ENCODE measurements around the gene TNFSF12.
"Not testable (repeated sequence)": the region's sequence is repeated elsewhere in the genome, so short reads cannot be mapped to it uniquely, and the experiment has no call there.

TNFSF12 gene

DNA sequence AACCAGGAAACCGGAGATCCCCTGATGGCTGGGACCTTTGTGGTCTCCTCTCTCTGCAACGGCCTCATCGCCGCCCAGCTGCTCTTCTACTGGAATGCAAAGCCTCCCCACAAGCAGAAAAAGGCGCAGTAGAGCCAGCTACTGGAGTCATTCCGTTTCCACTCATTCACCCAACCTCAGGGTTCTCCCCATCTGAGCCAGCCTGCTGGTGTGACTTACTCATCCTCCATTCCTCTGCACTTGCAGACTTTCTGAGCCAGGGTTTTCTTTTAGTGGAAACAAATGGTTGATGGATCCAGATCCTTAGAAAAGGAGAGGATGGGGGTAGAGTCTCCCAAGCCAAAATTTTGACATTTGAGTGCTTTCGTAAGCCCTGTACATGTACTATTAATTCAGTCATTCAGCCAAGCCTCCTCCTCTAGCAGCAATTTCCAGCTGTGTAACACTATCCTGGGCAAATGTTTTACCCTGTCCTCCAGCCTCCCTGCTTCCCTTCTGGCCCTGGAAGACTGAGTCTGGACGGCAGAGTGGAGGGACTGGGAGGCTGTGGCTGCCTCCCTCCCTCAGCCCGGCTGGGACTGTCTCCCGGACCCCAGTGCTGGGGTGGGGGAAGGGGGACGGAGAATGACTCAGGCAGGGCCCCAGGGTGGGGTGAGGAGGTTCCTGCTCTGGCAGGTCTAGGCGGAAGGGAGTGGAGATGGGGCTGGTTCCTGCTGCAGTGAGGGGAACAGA lies 38.7 kb downstream of the TNFSF12 start:
- DNase-seq (ENCODE audit: low read depth in 3 of 3), result no peak

DNA sequence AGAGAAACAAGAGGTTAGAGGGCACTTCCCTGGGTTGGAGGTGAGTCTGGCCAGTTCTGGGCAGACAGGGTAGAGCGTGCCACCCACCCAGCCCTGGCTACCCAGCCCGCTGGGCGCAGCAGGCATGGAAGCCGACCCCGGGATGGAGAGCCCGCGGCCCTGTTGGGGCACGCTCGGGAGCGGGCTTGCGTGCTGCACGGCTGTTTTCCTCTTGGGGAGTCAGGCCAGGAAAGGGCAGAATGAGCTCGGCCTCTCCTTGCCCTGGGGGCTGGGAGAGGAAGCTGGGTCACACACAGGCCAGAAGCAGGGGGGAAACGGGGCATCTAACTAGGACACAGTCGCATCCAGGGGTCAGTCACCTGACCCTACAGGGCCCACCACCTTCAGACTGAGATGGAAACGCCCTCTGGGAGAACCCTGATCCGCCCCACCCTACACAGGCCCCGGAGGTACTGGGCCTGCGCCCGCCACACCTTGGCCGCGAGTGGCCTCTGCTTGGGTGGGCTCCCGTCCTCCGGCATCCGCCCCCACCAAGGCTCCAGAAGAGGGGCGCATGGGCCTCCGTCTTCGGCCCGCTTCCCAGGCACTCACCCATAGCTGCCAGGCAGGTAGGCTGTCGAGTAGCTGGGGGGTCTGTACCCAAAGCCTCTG lies 39.8 kb downstream of the TNFSF12 start:
- DNase-seq (ENCODE audit: low read depth in 3 of 3), result no peak

DNA sequence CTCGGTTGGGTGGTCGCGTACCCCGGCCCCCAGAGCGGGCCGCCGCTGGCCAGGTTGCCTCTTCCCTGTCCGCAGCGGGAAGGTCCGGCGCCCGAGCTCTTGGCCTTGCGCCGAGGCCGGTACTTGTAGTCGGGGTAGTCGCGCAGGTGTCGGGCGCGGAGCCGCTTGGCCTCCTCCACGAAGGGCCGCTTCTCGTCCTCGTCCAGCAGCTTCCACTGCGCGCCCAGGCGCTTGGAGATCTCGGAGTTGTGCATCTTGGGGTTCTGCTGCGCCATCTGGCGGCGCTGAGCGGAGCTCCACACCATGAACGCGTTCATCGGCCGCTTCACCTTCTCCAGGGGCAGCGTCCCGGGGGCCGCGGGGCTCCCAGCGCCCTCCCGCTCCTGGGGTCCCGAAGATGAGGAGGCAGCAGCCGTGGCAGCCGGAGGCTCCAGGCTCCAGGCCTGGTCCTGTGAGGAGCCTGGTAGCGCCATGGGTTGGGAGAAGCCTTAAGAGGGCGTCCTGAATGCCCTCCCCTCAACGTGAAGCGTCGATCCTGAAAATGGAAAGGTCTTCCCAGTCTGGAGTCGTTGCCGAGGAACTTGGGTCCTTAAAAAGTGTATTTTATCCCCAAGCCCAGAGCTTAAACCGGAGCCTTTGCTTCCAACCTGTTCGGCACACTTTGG lies 40.5 kb downstream of the TNFSF12 start:
- DNase-seq (ENCODE audit: low read depth in 3 of 3), result peak; percentile 38 to 42 (median 41)

DNA sequence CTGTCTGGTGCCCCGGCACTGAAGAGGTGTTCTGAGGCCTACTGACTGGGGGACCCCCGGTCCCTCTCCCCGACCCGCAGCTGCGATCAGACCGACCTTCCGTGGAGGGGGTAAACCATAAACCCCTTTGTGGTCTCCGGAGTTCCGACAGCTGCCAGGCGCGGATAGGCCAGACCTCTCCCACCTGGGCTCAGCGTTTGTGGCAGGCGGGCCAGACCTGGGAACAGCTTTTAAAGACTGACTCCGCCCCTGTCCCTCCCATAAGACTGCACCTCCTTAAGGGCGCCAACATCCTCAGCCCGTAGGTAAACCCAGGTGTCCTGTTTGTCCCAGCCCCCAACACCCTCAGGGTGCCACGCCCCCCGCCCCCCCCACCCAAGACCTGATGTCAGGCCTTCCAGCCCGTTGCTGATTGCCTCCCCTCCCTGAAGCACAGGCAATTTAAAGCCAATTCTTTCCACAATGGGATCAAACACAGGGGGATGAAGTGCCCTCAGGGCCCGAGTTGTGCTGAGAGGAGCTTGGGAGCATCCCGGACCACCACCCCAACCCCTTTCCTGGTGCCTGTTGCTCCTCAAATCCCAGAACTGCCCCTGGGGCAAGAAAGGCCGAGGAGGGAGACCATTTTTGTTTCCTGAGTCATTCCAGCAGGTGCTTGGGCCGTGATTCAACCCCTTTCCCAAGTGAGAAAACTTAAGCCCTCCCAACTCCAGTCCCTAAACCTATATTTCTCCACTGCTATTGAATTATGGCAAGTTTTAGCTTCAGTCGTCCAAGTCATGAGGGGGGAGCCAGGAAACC lies 41.2 kb downstream of the TNFSF12 start, which contains the start of gene SOX15:
Gene SOX15 (minus strand): TSS at position 204 of the 801 bp plus-strand sequence. CDS start 418 bp downstream, outside the sequence.
- no peak for DNase-seq (ENCODE audit: low read depth in 3 of 3)

DNA sequence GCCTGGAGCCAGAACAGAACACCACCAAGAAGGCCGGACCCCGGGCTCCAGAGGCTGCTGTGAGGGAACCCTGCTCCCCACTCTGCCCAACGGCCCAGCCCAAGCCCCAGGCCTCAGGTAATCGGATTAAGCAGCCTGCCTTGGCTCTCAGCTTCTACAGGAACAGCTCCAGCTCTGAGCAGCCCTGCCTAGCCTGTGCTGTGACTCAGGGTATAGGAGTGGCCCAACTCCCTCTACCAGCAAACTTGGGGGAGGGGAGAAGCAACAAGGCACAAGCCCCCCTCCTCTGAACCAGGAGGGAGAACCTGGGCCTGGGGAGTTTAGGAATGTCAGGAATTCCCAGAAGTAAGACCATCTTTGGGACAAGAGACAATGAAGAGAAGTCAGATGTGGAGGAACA lies 41.9 kb downstream of the TNFSF12 start:
- DNase-seq (ENCODE audit: low read depth in 3 of 3), result no peak

DNA sequence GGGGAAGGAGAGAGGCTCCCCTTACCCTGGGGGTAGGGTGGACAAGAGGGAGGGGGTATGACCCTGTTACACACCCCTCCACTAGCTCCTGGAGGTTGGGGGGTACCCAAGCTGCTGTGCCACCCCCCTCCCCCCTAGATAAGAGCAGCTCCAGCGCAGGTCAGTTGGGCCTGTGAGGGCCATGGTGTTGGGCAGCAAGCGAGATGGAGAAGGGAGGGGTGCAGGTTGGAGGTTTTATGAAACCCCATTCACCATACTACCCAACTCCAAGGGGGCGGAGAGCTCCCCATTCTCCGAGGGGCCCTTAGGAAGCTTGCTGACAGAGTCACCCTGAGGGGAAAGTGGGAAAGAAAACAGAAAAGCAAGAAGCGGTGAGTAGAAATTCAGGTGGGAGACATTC lies 42.7 kb downstream of the TNFSF12 start:
- DNase-seq (ENCODE audit: low read depth in 3 of 3), result no peak

DNA sequence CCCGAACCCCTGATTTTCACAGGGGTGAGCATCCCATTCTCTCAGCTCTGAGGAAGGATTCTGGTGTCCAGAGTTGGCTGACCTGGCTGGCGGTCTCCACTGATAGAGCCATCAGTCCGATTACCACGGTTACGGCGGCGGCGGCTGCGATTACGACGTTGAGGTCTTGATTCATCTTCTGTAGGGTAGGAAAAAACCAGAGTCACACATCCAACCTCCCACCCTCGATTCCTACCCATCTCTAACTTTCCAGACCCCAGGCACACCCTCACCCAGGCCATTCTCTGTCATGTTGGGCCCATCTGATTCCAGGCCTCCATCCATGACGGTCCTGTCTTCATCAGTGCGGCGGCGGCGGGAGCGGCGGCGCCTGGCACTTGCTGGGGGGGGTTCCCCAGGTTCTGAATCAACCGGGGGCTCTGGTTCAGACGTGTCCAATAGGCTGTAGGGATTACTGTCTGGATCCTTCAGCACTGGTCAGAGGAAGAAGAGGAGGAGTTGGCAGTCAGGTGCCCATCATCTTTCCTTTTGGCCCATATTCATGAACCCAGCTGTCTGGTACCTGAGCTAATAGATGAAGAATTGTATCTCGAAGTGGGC lies 43.7 kb downstream of the TNFSF12 start:
- no peak for DNase-seq (ENCODE audit: low read depth in 3 of 3)

DNA sequence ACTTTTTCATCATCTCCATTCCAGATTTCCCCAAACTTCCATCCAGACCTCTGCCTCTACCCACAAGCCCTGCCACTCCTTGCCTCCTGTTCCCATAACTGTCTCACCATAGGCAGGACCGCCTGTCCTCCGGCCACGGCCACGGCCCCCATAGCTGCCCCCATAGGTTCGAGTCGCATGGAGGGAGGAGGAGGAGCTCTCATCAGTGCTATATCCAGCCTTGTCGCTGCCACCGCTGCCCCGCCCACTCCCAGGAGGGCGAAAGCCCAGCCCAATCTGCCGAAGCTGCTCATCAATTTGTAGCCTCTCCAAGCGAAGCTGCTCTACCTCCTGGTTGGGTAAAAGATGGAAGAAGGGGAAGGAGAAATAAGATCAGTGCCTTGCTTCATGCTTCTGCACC lies 44.4 kb downstream of the TNFSF12 start:
- no peak for DNase-seq (ENCODE audit: low read depth in 3 of 3)

DNA sequence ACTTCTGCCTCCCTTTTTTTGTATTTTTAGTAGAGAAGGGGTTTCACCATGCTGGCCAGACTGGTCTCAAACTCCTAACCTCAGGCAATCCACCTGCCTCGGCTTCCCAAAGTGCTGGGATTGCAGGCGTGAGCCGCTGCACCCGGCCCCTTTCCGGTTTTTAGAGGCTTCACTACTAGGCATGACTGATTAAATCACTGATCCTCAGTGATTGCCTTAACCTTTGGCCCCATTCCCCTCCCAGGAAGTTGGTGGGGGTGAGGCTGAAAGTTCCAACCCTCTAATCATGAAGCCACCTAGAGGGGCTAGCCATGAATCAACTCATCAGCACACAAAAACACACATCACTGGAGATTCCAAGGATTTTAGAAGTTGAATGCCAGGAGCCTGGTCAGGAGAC lies 48.7 kb downstream of the TNFSF12 start:
- not testable (repeated sequence) for DNase-seq (ENCODE audit: low read depth in 3 of 3)

DNA sequence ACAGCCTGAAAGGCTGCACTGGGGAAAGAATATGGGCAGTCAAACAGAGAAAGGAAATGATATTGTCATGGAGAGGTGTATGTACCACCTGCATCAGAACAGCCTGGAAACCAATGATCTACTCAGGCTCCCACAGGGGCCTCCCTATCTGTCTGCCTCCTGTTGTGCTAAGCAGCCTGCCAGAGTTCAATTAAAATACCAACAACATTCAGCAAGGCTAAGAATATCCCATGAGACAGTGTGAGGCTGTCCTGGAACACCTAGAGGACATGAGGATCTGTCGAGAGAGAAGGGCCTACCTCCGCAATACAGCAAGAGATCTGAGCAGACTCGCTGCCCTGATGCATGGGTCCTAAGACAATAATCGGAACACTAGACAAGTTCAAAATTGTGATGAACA lies 57.4 kb downstream of the TNFSF12 start:
- DNase-seq (ENCODE audit: low read depth in 3 of 3), result no peak
